ENCODE measurements around the gene RUNX3.
"Not testable (repeated sequence)": the region's sequence is repeated elsewhere in the genome, so short reads cannot be mapped to it uniquely, and the experiment has no call there.

Gene RUNX3

DNA sequence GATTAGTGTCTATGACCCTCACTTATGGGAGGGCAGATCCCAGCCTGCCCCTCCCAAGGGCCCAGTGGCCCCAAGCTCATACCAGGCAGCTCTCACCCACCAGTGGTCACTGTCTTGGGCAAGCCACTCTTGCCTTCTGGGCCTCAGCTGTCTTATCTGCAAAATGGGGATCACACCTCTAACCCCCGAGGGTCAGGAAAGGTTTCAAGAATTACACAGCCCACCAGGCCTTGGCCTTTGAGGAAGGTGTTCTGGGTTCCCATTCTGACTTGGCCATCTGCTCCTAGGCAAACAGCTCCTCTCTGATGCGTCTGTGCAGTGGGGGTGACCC lies 16.8 kb downstream of the RUNX3 start:
- no peak for DNase-seq (ENCODE audit: low spot score)

GRCh38 chr1:24912376-24913273 lies 17.5 kb downstream of the RUNX3 start:
- DNase-seq (ENCODE audit: low spot score) = no peak

DNA sequence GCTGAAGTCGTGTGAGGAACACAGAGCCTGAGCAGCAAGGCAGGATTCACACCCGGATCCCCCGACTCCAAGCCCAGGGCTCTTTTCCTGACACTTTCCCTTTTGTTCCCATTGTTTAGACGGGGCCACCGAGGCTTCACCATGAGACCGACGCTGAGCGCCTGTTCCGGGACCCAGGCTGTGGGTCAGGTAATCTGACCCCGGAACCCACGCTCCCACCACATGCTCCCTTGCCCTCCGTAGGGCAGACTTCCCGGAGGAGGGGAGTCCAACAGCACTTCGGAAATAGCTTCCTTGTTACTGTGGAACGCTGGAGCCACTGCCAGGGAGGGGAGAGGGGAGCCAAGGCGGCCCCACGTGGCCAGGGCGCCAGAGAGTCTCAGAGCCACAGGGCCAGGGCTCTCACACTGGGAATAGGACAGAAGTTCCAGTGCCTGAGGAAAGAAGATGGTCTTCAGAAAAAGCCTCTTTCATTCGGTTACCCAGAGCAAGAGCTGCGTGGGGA lies 18.4 kb downstream of the RUNX3 start:
- DNase-seq (ENCODE audit: low spot score) = no peak

DNA sequence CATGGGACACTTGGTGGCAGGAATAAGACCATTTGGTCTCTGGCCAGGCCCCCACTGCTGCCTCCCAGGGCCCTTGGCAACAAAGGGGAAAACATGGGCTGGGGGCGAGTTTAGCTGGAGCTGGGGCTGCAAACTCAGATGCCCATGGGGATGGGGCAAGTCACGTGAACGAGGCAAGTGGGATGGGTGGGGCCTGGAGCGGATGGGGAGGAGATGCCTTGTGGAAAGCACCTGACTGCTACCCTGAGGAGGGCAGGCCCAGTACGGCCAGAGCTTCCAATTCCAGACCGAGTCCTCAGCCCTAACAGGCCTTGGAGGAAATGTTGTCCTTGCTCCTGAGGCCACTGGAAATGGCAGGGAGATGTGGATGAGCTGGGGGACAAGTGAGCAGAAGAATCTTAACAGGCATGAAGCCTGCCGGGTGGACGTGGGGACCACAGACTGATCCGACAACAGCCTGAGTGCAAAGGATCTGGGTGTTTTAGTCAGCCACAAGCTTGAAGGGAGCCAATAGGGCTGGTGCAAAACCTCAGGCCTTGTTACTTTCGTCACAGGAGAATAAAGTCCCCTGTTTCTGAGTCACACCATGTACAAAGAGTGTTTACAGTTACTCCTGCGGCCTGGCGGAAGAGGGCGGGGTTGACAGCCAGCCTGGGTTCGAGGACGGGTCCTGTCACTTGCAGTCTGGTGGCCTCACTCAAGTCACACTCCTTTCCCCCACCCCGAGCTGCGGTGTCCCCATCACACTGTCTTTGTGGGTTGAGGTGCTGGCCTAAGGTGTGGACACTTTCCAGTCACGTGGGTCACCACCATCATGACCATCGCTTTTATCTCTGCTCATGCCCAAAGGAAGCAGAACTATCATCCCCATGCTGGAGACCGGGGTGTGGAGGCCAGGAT lies 19.1 kb downstream of the RUNX3 start:
- DNase-seq (ENCODE audit: low spot score) = peak; percentile 72

DNA sequence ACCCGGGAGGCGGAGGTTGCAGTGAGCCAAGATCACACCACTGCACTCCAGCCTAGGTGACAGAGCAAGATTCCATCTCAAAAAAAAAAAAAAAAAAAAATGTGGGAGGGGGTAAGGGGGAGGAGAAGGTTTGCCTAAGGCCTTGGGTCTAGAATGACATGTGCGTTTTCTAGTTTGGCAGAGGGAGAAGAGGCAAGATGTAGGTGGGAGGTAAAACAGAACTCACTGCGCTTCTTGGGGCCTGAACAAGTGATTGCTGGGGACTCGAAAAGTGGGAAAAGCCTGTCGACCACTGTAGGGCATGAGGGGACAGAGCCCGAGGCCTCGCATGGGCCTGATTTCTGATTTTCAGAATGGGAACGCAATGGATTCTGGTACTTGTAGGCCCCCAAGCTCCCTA lies 19.9 kb downstream of the RUNX3 start:
- no peak for DNase-seq (ENCODE audit: low spot score)

- peak; percentile 76 for DNase-seq (ENCODE audit: low spot score)
Observed at GRCh38 chr1:24909388-24909898, 20.6 kb downstream of the RUNX3 start.

DNA sequence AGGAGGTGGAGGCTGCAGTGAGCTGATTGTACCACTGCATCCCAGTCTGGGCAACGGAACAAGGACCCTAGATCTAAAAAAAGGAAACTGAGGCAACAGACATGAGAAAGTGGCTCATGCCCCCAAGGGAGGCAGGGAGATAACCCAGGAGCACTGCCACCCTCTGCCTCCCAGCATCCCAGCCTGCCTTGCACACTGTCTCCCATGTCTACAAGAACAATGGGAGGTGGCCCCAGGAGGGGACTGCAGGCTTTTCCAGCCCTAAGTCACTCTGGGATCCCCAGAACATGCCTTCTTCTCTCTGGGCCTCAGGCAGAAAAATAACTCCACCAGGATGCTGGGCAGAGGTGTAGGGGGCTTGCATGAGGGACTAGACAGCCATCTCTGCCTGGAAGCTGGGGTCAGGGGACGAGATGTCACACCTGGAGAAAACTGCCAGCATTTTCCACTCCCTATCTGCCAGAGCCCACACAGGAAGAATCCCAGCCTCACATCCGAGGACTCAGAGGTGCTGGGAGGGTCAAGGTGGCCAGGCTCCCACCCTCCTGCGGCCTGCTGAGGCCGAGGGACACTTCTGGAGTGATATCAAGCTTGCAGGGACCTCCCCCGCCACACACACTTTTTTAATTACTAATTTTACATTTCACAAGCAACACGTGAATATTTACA lies 21.4 kb downstream of the RUNX3 start:
- no peak for DNase-seq (ENCODE audit: low spot score)

GRCh38 chr1:24907587-24908294 lies 22.3 kb downstream of the RUNX3 start:
- DNase-seq (ENCODE audit: low spot score) = not testable (repeated sequence)

DNA sequence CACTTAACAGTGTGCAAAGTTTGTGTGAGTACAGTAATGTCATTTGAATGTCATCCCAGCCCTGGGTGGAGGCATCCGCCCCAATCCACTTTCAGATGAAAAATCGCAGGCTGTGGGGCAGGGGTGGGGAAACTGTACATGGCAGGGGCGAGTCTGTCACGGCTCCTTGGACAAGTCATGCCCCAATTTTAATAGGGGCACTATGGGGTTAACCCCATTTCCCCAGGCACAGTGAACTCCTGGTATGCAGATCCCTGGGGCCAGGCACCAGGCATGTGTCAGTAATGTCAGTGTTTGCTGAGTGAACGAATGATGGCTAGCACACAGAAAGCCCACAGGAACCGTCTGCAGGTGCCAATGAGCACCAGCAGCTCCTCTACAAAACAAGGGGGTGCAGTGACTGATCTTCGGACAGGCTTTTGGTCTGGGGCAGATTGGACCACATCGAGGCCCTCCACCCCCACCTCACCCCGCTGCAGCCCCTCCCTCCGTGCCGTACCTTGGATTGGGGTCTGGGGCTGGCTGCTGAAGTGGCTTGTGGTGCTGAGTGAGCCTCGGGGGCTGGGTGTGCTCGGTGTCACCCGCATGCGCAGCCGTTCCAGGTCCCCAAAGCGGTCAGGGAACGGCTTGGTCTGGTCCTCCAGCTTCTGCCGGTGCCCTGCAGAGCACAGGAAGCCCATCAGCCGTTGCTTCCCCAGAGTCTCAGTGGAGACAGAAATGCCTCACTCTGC lies 23.2 kb downstream of the RUNX3 start:
- DNase-seq (ENCODE audit: low spot score) = no peak

DNA sequence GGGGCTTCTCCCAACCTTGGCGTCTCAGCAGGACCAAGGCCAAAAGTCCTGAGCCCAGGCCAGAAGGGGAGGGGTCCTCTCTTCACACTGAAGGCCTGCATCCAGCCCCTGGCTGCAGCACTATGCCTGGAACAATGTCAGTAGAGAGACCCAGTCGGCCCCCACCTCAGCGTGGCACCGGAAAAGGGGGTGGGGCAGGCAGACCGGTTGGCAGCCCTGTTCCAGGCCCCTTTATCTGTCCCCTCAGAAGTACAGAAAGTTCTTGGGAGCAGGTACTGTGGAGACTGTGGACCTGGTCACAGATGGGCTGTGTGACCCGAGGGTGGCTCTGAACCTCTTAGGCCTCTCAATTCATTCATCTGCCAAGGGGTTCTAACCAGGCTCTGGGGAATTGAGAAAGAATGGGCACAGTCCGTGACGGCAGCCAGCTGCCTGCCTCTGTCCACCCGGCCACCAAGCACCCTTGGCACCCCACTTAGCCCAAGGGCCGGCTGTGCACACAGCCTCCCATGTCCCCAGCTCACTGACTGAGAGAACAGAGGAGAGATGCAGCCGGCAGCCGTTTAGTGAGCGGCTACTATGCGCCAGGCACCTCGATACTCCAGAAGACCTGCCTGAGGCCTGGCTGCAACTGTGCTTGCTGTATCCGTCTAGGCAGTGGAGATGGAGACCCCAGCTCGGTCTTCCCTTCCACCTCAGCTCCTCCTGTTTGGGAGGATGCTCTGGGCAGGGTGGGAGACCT lies 23.9 kb downstream of the RUNX3 start:
- DNase-seq (ENCODE audit: low spot score) = no peak

DNA sequence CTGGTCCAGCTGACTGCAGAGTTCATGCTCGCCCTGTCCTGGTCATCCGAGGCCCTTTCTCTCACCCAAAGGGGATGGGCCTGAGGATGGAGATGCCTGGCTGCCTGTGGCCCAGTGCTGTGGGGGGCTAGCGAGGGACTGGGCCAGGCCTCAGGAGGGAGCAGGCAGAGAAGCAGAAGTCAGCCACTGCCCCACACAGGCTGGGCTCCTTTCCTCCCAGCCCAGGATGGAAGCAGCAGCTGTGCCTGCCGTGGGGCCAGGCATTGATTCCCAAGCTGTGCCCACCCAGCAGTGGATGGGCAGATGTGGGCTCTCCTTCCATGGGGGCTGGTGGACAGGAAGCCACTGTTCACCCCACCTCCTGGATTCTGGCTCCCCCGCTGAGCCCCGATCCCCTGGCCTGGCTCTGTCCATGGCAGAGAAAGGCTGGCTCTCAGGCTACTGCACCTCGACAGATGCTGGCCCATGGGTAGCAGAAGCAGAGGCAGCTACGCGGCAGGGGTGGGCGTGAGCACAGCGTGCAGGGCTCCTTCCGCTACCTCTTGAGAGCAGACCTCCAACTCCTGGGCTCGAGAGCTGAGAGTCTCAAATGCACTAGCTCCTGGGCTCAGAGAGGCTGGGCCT lies 24.6 kb downstream of the RUNX3 start:
- no peak for DNase-seq (ENCODE audit: low spot score)

- no peak for DNase-seq (ENCODE audit: low spot score)
Observed at GRCh38 chr1:24904731-24905354, 25.2 kb downstream of the RUNX3 start.

GRCh38 chr1:24903955-24904730 lies 25.9 kb downstream of the RUNX3 start:
- DNase-seq (ENCODE audit: low spot score) = no peak

DNA sequence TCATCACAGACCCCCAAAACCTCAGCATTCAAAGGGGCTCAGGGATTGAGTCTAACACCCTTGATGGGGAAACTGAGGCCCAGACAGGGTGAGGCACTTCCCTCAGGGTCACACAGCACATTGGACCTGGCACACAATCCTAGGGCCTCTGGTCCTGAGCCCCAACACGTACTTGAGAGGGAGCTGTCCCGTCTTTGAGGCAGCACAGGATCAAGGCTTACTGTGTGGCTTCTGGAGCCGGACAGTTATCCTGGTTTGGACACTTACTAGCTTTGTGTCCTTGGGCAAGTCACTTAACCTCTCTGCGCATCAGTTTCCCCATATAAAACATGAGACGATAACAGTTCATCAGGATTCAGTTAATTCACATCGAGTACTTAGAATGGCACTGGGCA lies 26.5 kb downstream of the RUNX3 start:
- DNase-seq (ENCODE audit: low spot score) = no peak

- DNase-seq (ENCODE audit: low spot score) = no peak
Observed at GRCh38 chr1:24903011-24903461, 27.0 kb downstream of the RUNX3 start.

DNA sequence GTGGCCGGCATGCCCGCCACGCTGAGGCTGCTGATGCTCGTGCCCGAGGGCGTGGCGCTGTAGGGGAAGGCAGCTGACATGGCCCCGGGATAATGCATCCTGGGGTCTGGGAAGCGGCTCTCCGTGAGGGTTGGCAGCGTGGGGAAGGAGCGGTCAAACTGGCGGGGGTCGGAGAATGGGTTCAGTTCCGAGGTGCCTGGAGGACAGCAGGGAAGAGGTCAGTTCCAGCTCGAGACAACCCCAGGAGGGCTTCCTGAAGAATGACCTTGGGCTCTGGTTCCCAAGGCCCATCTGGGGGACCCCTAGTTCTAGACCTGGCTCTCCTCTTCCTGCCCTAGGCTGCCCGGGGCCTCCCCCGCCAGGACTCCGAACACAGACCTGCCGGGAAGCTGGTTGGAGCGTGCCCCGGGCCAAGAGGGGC lies 27.6 kb downstream of the RUNX3 start:
- no peak for DNase-seq (ENCODE audit: low spot score)

- DNase-seq (ENCODE audit: low spot score) = no peak
Observed at GRCh38 chr1:24901791-24902470, 28.1 kb downstream of the RUNX3 start.
